ENCODE results near the gene PRR15L.
A peak's percentile ranks its signal among the peaks of the same experiment; 100 is the strongest.

PRR15L gene

GRCh38 chr17:47946516-47946915, 11.2 kb downstream of the PRR15L start:
- no peak overlapping the region for H3K4me3 ChIP-seq (ENCODE audit: low read length)
- no peak for DNase-seq (ENCODE audit: low read depth)
- no peak for TF ChIP-seq CTCF (IDR thresholded peaks at IDR 0.05; ENCODE audit: insufficient read depth, low read depth, low read length, missing control alignments)

GRCh38 chr17:47945529-47946508, 11.9 kb downstream of the PRR15L start:
- no peak overlapping the region for H3K4me3 ChIP-seq (ENCODE audit: low read length)
- no peak for DNase-seq (ENCODE audit: low read depth)
- no peak for TF ChIP-seq CTCF (IDR thresholded peaks at IDR 0.05; ENCODE audit: insufficient read depth, low read depth, low read length, missing control alignments)

GRCh38 chr17:47945080-47945479, 12.6 kb downstream of the PRR15L start:
- no peak for DNase-seq (ENCODE audit: low read depth)
- no peak overlapping the region for H3K4me3 ChIP-seq (ENCODE audit: low read length)

GRCh38 chr17:47942568-47942967, 15.1 kb downstream of the PRR15L start:
- peak; percentile 38 for DNase-seq (ENCODE audit: low read depth)
- H3K4me3 ChIP-seq (ENCODE audit: low read length): peak overlapping the region; percentile 80
- TF ChIP-seq CTCF (IDR thresholded peaks at IDR 0.05; ENCODE audit: insufficient read depth, low read depth, low read length, missing control alignments): no peak

More at GRCh38 chr17:47945080-47945479, 12.6 kb downstream of the PRR15L start:
- TF ChIP-seq CTCF (IDR thresholded peaks at IDR 0.05; ENCODE audit: insufficient read depth, low read depth, low read length, missing control alignments): no peak

GRCh38 chr17:47942096-47942510, 15.6 kb downstream of the PRR15L start:
- DNase-seq (ENCODE audit: low read depth): peak; percentile 12
- TF ChIP-seq CTCF (IDR thresholded peaks at IDR 0.05; ENCODE audit: insufficient read depth, low read depth, low read length, missing control alignments): no peak

GRCh38 chr17:47941246-47942095, 16.2 kb downstream of the PRR15L start, which contains the start of gene PNPO:
TSS of gene PNPO (plus strand) at chr17:47941571. CDS start at chr17:47941676, 105 bp downstream.
- H3K4me3 ChIP-seq (ENCODE audit: low read length): peak within 1 kb of the TSS; percentile 80
- peak; percentile 27 for TF ChIP-seq CTCF (IDR thresholded peaks at IDR 0.05; ENCODE audit: insufficient read depth, low read depth, low read length, missing control alignments)
- peak; percentile 99 for DNase-seq (ENCODE audit: low read depth)

More at GRCh38 chr17:47942096-47942510, 15.6 kb downstream of the PRR15L start:
- H3K4me3 ChIP-seq (ENCODE audit: low read length): peak overlapping the region; percentile 80

Measured in epithelial cell of esophagus (primary cell).